Activated T-helper 2 cell treated with anti-CD3 and anti-CD28 coated beads, Interferon-gamma antibody, Interleukin-2, Interleukin-4, amounts not matched to agents 10 μg/mL and 5 μg/mL and 100 μg/mL, durations not matched to agents 14 hours and 24 hours and 36 hours (primary cell): ENCODE data around the gene ARID5B. TPM values are rescaled to one million over a fixed set of nuclear protein-coding genes. Genes with fewer than 3 reads are reported as not detected.

Experiments used
- DNase-seq: peaks from one replicate; pipeline ENCODE4 v3.0.0; 2021; ENCODE audit warnings: low spot score
- H3K27ac Mint-ChIP-seq: one replicate; pipeline ENCODE4 v1.8.0; 2021; ENCODE audit warnings: mixed read lengths
- H3K27me3 Mint-ChIP-seq: one replicate; pipeline ENCODE4 v1.8.0; 2021; ENCODE audit warnings: low read depth, mixed read lengths
- H3K36me3 Mint-ChIP-seq: one replicate; pipeline ENCODE4 v1.8.0; 2021; ENCODE audit warnings: low read depth, mixed read lengths
- H3K4me1 Mint-ChIP-seq: one replicate; pipeline ENCODE4 v1.8.0; 2021; ENCODE audit warnings: low read depth, mixed read lengths
- H3K4me3 Mint-ChIP-seq: one replicate; pipeline ENCODE4 v1.8.0; 2021; ENCODE audit warnings: low read depth, mild to moderate bottlenecking, moderate library complexity, mixed read lengths
- H3K9me3 Mint-ChIP-seq: one replicate; pipeline ENCODE4 v1.8.0; 2021; ENCODE audit warnings: mixed read lengths
- intact Hi-C: fragments of 100-400 bp; cut with micrococcal nuclease; formaldehyde crosslinking; loops from one replicate; pipeline ENCODE4 v1.15.1; 2023
- total RNA-seq: library from RNA; stranded (reverse); gene quantifications from 2 replicates; pipeline ENCODE4 v1.2.3, GENCODE V29; 2022

ARID5B gene
- total RNA-seq, 1 donor from 2014 or later: 35.7 TPM

GRCh38 chr10:61918989-61919388 is 17.5 kb downstream of the ARID5B start:
- no peak for DNase-seq
- intact Hi-C loops: no loop called here
- Mint-ChIP-seq H3K36me3 (peaks cover 82% of the 10 kb centered on the region), H3K4me1 (peaks cover 31% of the 10 kb centered on the region), H3K9me3 (peaks cover 23% of the 10 kb centered on the region), H3K4me3 (no peak overlapping the region), H3K27ac (no peak overlapping the region), H3K27me3 (no peaks in the 10 kb centered on the region)

- intact Hi-C loops: no loop called here
- H3K36me3 Mint-ChIP-seq: peaks cover 82% of the 10 kb centered on the region
Observed at GRCh38 chr10:61919646-61920215, 18.2 kb downstream of the ARID5B start.

GRCh38 chr10:61921143-61921542 is 19.6 kb downstream of the ARID5B start:
- H3K36me3 Mint-ChIP-seq: peaks cover 82% of the 10 kb centered on the region
- no peaks in the 10 kb centered on the region for H3K27me3 Mint-ChIP-seq
- intact Hi-C loops: no loop called here
- DNase-seq: no peak
- peaks cover 17% of the 10 kb centered on the region for H3K9me3 Mint-ChIP-seq
- no peak overlapping the region for H3K27ac Mint-ChIP-seq
- H3K4me1 Mint-ChIP-seq: peaks cover 29% of the 10 kb centered on the region
- H3K4me3 Mint-ChIP-seq: no peak overlapping the region

More at GRCh38 chr10:61919646-61920215, 18.2 kb downstream of the ARID5B start:
- no peak for DNase-seq
- Mint-ChIP-seq H3K4me3 (no peak overlapping the region), H3K27ac (no peak overlapping the region), H3K4me1 (peaks cover 33% of the 10 kb centered on the region), H3K27me3 (no peaks in the 10 kb centered on the region), H3K9me3 (peaks cover 23% of the 10 kb centered on the region)

GRCh38 chr10:61923210-61923949 is 21.9 kb downstream of the ARID5B start:
- H3K9me3 Mint-ChIP-seq: peaks cover 2% of the 10 kb centered on the region
- peaks cover 22% of the 10 kb centered on the region for H3K4me1 Mint-ChIP-seq
- no peak for DNase-seq
- intact Hi-C loops: no loop called here
- no peaks in the 10 kb centered on the region for H3K27me3 Mint-ChIP-seq
- no peak overlapping the region for H3K4me3 Mint-ChIP-seq
- peaks cover 68% of the 10 kb centered on the region for H3K36me3 Mint-ChIP-seq
- no peak overlapping the region for H3K27ac Mint-ChIP-seq

GRCh38 chr10:61923950-61924274 is 22.4 kb downstream of the ARID5B start:
- intact Hi-C loops: no loop called here
- peaks cover 20% of the 10 kb centered on the region for H3K4me1 Mint-ChIP-seq

GRCh38 chr10:61929555-61929954 is 28.1 kb downstream of the ARID5B start:
- Mint-ChIP-seq H3K4me3 (no peak overlapping the region), H3K27ac (no peak overlapping the region), H3K9me3 (peaks cover 9% of the 10 kb centered on the region), H3K4me1 (peaks cover 28% of the 10 kb centered on the region), H3K27me3 (no peaks in the 10 kb centered on the region), H3K36me3 (peaks cover 69% of the 10 kb centered on the region)
- DNase-seq: no peak
- intact Hi-C loops: no loop called here

More at GRCh38 chr10:61923950-61924274, 22.4 kb downstream of the ARID5B start:
- Mint-ChIP-seq H3K4me3 (no peak overlapping the region), H3K27ac (no peak overlapping the region), H3K9me3 (no peaks in the 10 kb centered on the region), H3K27me3 (no peaks in the 10 kb centered on the region), H3K36me3 (peaks cover 69% of the 10 kb centered on the region)
- no peak for DNase-seq

- no peak for DNase-seq
- peaks cover 35% of the 10 kb centered on the region for H3K4me1 Mint-ChIP-seq
- peaks cover 9% of the 10 kb centered on the region for H3K9me3 Mint-ChIP-seq
- intact Hi-C loops: no loop called here
- peaks cover 56% of the 10 kb centered on the region for H3K36me3 Mint-ChIP-seq
- no peak overlapping the region for H3K4me3 Mint-ChIP-seq
- no peaks in the 10 kb centered on the region for H3K27me3 Mint-ChIP-seq
- no peak overlapping the region for H3K27ac Mint-ChIP-seq
Observed at GRCh38 chr10:61931620-61932332, 30.3 kb downstream of the ARID5B start.

GRCh38 chr10:61933859-61934555 is 32.5 kb downstream of the ARID5B start:
- DNase-seq: no peak
- Mint-ChIP-seq H3K4me3 (peak overlapping the region; percentile 13), H3K4me1 (peaks cover 57% of the 10 kb centered on the region), H3K27me3 (no peaks in the 10 kb centered on the region), H3K9me3 (peaks cover 9% of the 10 kb centered on the region), H3K27ac (peak overlapping the region; percentile 86), H3K36me3 (peaks cover 48% of the 10 kb centered on the region)
- intact Hi-C loops: no loop called here

- intact Hi-C loops: no loop called here
- H3K9me3 Mint-ChIP-seq: peaks cover 9% of the 10 kb centered on the region
- no peak for DNase-seq
- no peaks in the 10 kb centered on the region for H3K27me3 Mint-ChIP-seq
- H3K4me1 Mint-ChIP-seq: peaks cover 67% of the 10 kb centered on the region
- H3K27ac Mint-ChIP-seq: no peak overlapping the region
- H3K36me3 Mint-ChIP-seq: peaks cover 45% of the 10 kb centered on the region
- H3K4me3 Mint-ChIP-seq: no peak overlapping the region
Observed at GRCh38 chr10:61935077-61935476, 33.6 kb downstream of the ARID5B start.

- intact Hi-C loops: loop anchor here (1.0 kb wide), 1 partner anchor 34 kb away; no protein-coding TSS in a partner anchor
- no peak for DNase-seq
- peaks cover 49% of the 10 kb centered on the region for H3K36me3 Mint-ChIP-seq
- peak overlapping the region; percentile 76 for H3K27ac Mint-ChIP-seq
- H3K4me3 Mint-ChIP-seq: no peak overlapping the region
- peaks cover 4% of the 10 kb centered on the region for H3K9me3 Mint-ChIP-seq
- H3K27me3 Mint-ChIP-seq: no peaks in the 10 kb centered on the region
- peaks cover 76% of the 10 kb centered on the region for H3K4me1 Mint-ChIP-seq
Observed at GRCh38 chr10:61936770-61937169, 35.3 kb downstream of the ARID5B start.

GRCh38 chr10:61937631-61938351 is 36.3 kb downstream of the ARID5B start:
- Mint-ChIP-seq H3K4me3 (peak overlapping the region; percentile 51), H3K27me3 (no peaks in the 10 kb centered on the region), H3K9me3 (peaks cover 4% of the 10 kb centered on the region), H3K27ac (peak overlapping the region; percentile 91), H3K4me1 (peaks cover 73% of the 10 kb centered on the region), H3K36me3 (peaks cover 40% of the 10 kb centered on the region)
- no peak for DNase-seq
- intact Hi-C loops: loop anchor here (1.0 to 2.0 kb wide), 3 partner anchors 35 to 153 kb away; no protein-coding TSS in a partner anchor

- H3K4me1 Mint-ChIP-seq: peaks cover 73% of the 10 kb centered on the region
- H3K9me3 Mint-ChIP-seq: no peaks in the 10 kb centered on the region
- no peak for DNase-seq
- no peaks in the 10 kb centered on the region for H3K27me3 Mint-ChIP-seq
- H3K4me3 Mint-ChIP-seq: no peak overlapping the region
- peaks cover 38% of the 10 kb centered on the region for H3K36me3 Mint-ChIP-seq
- intact Hi-C loops: loop anchor here (2.0 to 5.0 kb wide), 3 partner anchors 155 to 872 kb away; no protein-coding TSS in a partner anchor
- peak overlapping the region; percentile 47 for H3K27ac Mint-ChIP-seq
Observed at GRCh38 chr10:61939902-61940301, 38.4 kb downstream of the ARID5B start.
